NCI-H2081 (cell line): ENCODE measurements around the gene ARHGEF19.
A peak's percentile ranks its signal among the peaks of the same experiment; 100 is the strongest.
"Not testable (repeated sequence)": the region's sequence is repeated elsewhere in the genome, so short reads cannot be mapped to it uniquely, and the experiment has no call there.

ENCODE experiments used
- DNase-seq, 2 experiments: peaks; one replicate each; lab custom pipeline; 2025; lab: John Stamatoyannopoulos, UW

Gene ARHGEF19

GRCh38 chr1:16221499-16221898 is 9.0 kb upstream of the ARHGEF19 start:
- no peak for DNase-seq

GRCh38 chr1:16219968-16220500 is 7.6 kb upstream of the ARHGEF19 start:
- DNase-seq: no peak

GRCh38 chr1:16218674-16219071 is 6.2 kb upstream of the ARHGEF19 start:
- no peak for DNase-seq

GRCh38 chr1:16218014-16218673 is 5.7 kb upstream of the ARHGEF19 start:
- DNase-seq: no peak

GRCh38 chr1:16217061-16217785 is 4.8 kb upstream of the ARHGEF19 start:
- DNase-seq: peak; percentile 92 to 98

- peak; percentile 63 to 68 for DNase-seq
Measured at GRCh38 chr1:16215882-16216753, 3.7 kb upstream of the ARHGEF19 start.

- not testable (repeated sequence) for DNase-seq
Measured at GRCh38 chr1:16215240-16215639, 2.8 kb upstream of the ARHGEF19 start.

GRCh38 chr1:16213544-16213943 is 1.1 kb upstream of the ARHGEF19 start:
- not testable (repeated sequence) for DNase-seq

- no peak for DNase-seq
Measured at GRCh38 chr1:16213013-16213412, 561 bp upstream of the ARHGEF19 start.

GRCh38 chr1:16211824-16212223 is 628 bp downstream of the ARHGEF19 start:
- DNase-seq: no peak

GRCh38 chr1:16210581-16210980 is 1.9 kb downstream of the ARHGEF19 start:
- no peak for DNase-seq

GRCh38 chr1:16209847-16210407 is 2.5 kb downstream of the ARHGEF19 start:
- no peak for DNase-seq

- no peak for DNase-seq
Measured at GRCh38 chr1:16209132-16209846, 3.2 kb downstream of the ARHGEF19 start.

- no peak for DNase-seq
Measured at GRCh38 chr1:16208270-16208987, 4.0 kb downstream of the ARHGEF19 start.

- DNase-seq: no peak
Measured at GRCh38 chr1:16207318-16208269, 4.9 kb downstream of the ARHGEF19 start.

- peak; percentile 95 to 99 for DNase-seq
Measured at GRCh38 chr1:16206547-16207317, 5.7 kb downstream of the ARHGEF19 start.

- no peak for DNase-seq
Measured at GRCh38 chr1:16205891-16206546, 6.4 kb downstream of the ARHGEF19 start.

GRCh38 chr1:16205334-16205671 is 7.1 kb downstream of the ARHGEF19 start:
- DNase-seq: no peak
